Retina (tissue), 1 donor: Measurements from ENCODE around the gene PRDM16.
"Not testable (repeated sequence)": the region's sequence is repeated elsewhere in the genome, so short reads cannot be mapped to it uniquely, and the experiment has no call there.

Experiments
- DNase-seq: peaks from one replicate; pipeline ENCODE4 v3.0.0-alpha.2; 2016

The PRDM16 gene

GRCh38 chr1:3272321-3273045, 203.5 kb downstream of the PRDM16 start:
- no peak for DNase-seq

GRCh38 chr1:3273447-3273846, 204.4 kb downstream of the PRDM16 start:
- DNase-seq: no peak

GRCh38 chr1:3274972-3275371, 206.0 kb downstream of the PRDM16 start:
- no peak for DNase-seq

- DNase-seq: no peak
Measured at GRCh38 chr1:3275471-3276340, 206.7 kb downstream of the PRDM16 start.

GRCh38 chr1:3276341-3276800, 207.4 kb downstream of the PRDM16 start:
- no peak for DNase-seq

GRCh38 chr1:3277011-3277471, 208.0 kb downstream of the PRDM16 start:
- no peak for DNase-seq

GRCh38 chr1:3277623-3278022, 208.6 kb downstream of the PRDM16 start:
- no peak for DNase-seq

GRCh38 chr1:3278416-3279181, 209.6 kb downstream of the PRDM16 start:
- no peak for DNase-seq

- DNase-seq: no peak
Measured at GRCh38 chr1:3279182-3279470, 210.1 kb downstream of the PRDM16 start.

GRCh38 chr1:3281735-3282134, 212.7 kb downstream of the PRDM16 start:
- no peak for DNase-seq

GRCh38 chr1:3282186-3282585, 213.2 kb downstream of the PRDM16 start:
- no peak for DNase-seq

GRCh38 chr1:3282656-3283430, 213.8 kb downstream of the PRDM16 start:
- no peak for DNase-seq

- peak; percentile 67 for DNase-seq
Measured at GRCh38 chr1:3283849-3284248, 214.8 kb downstream of the PRDM16 start.

- no peak for DNase-seq
Measured at GRCh38 chr1:3284691-3285090, 215.7 kb downstream of the PRDM16 start.

- DNase-seq: no peak
Measured at GRCh38 chr1:3285106-3285740, 216.2 kb downstream of the PRDM16 start.

- DNase-seq: not testable (repeated sequence)
Measured at GRCh38 chr1:3287095-3287494, 218.1 kb downstream of the PRDM16 start.

- no peak for DNase-seq
Measured at GRCh38 chr1:3287656-3288160, 218.7 kb downstream of the PRDM16 start.

GRCh38 chr1:3289502-3289901, 220.5 kb downstream of the PRDM16 start:
- no peak for DNase-seq

GRCh38 chr1:3290438-3290837, 221.4 kb downstream of the PRDM16 start:
- DNase-seq: no peak

GRCh38 chr1:3290915-3291314, 221.9 kb downstream of the PRDM16 start:
- no peak for DNase-seq

GRCh38 chr1:3292051-3292722, 223.2 kb downstream of the PRDM16 start:
- no peak for DNase-seq
